Common myeloid progenitor, CD34-positive (primary cell): Measurements from ENCODE around the gene WSCD1.

Experiments
- CTCF ChIA-PET: fragments of 350-600 bp; sonication (Branson Sonifier 250); formaldehyde crosslinking; loops from one replicate; lab custom pipeline; 2021; ENCODE audit warnings: antibody characterized with exemption; lab: Charles Lee
- POLR2A ChIA-PET: fragments of 350-600 bp; sonication (Branson Sonifier 250); formaldehyde crosslinking; loops from one replicate; lab custom pipeline; 2021; ENCODE audit warnings: antibody characterized with exemption; lab: Charles Lee
- DNase-seq, 3 donors: peaks; one replicate each; pipeline versions ENCODE4 v3.0.0 to v3.0.0-alpha.2; 2013
- H3K27ac ChIP-seq, 2 experiments: 1 replicate in 1 of 2; 2 replicates in 1 of 2; pipeline ENCODE4 v1.7.0; 2013; ENCODE audit warnings: inconsistent platforms in 2 of 2, low read length in 2 of 2, mild to moderate bottlenecking in 2 of 2, low read depth in 1 of 2, moderate library complexity in 1 of 2; ENCODE audit not compliant: severe bottlenecking in 2 of 2, insufficient read depth in 1 of 2, poor library complexity in 1 of 2
- H3K27me3 ChIP-seq, 5 experiments: replicated peaks in 2 of 5; 1 replicate in 3 of 5; 2 replicates in 2 of 5; pipeline versions ENCODE4 v1.6.1 to v1.7.0; 2013; ENCODE audit warnings: low read length in 4 of 5, mild to moderate bottlenecking in 2 of 5, moderate library complexity in 2 of 5, inconsistent platforms in 1 of 5; ENCODE audit not compliant: insufficient read depth in 5 of 5, control insufficient read depth in 4 of 5
- H3K36me3 ChIP-seq, 4 experiments: 1 replicate in 2 of 4; 2 replicates in 2 of 4; pipeline versions ENCODE4 v1.6.1 to v1.7.0; 2013; ENCODE audit warnings: low read length in 3 of 4, control low read depth in 1 of 4, mild to moderate bottlenecking in 1 of 4; ENCODE audit not compliant: control insufficient read depth in 4 of 4, insufficient read depth in 4 of 4
- H3K4me1 ChIP-seq, 4 experiments: 1 replicate in 3 of 4; 2 replicates in 1 of 4; pipeline versions ENCODE4 v1.6.1 to v1.7.1; 2013; ENCODE audit warnings: low read length in 3 of 4, mild to moderate bottlenecking in 3 of 4, control low read depth in 1 of 4, inconsistent platforms in 1 of 4, moderate library complexity in 1 of 4; ENCODE audit not compliant: control insufficient read depth in 4 of 4, insufficient read depth in 4 of 4; ENCODE audit errors: control extremely low read depth in 1 of 4
- H3K4me3 ChIP-seq, 7 experiments: 1 replicate in 4 of 7; 2 replicates in 3 of 7; pipeline versions ENCODE4 v1.5.1 to v1.7.0; 2013; ENCODE audit warnings: mild to moderate bottlenecking in 7 of 7, low read length in 6 of 7, moderate library complexity in 6 of 7, inconsistent platforms in 2 of 7, low read depth in 2 of 7, control low read depth in 1 of 7; ENCODE audit not compliant: insufficient read depth in 4 of 7, control insufficient read depth in 1 of 7; ENCODE audit errors: extremely low read depth in 1 of 7
- H3K9me3 ChIP-seq, 5 experiments: 1 replicate in 4 of 5; 2 replicates in 1 of 5; pipeline versions ENCODE4 v1.6.1 to v1.7.1; 2013; ENCODE audit warnings: low read length in 4 of 5, mild to moderate bottlenecking in 2 of 5, inconsistent platforms in 1 of 5, low read depth in 1 of 5, moderate library complexity in 1 of 5; ENCODE audit not compliant: control insufficient read depth in 4 of 5, insufficient read depth in 2 of 5; ENCODE audit errors: control extremely low read depth in 1 of 5
- WGBS: methylation state at CpG from one replicate; pipeline ENCODE4 v1.1.5; 2013; ENCODE audit not compliant: insufficient coverage; 5-methylcytosine and 5-hydroxymethylcytosine counted together

WSCD1 gene

DNA sequence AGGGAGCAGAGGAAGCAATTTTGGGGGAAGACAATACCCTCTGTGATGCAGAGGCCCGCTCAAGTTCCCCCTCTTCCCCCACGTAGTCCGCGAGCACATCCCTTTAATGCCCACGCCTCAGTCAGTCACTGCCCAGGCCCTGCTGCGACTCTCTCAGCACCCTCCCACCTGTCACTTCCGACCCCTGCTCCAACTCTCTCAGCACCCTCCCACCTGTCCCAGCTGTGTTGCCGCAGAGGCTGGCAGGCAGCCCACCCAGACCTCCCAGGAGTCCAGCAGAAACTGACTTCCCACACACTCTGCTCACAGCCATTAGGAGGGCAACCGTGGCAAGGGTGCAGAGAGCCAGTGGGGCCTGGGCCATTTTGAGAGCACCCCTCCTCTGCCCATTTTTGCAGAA, 92.7 kb downstream of the WSCD1 start:
- POLR2A ChIA-PET, result no interaction called here
- no peak overlapping the region for H3K4me3 ChIP-seq
- 82% methylated on average over 6 of the region's 9 CpGs for WGBS
- CTCF ChIA-PET, result no interaction called here
- H3K27ac ChIP-seq, result no peak overlapping the region
- H3K4me1 ChIP-seq, result no peaks in the 10 kb centered on the region
- no peaks in the 10 kb centered on the region for H3K9me3 ChIP-seq
- H3K36me3 ChIP-seq, result no peaks in the 10 kb centered on the region
- DNase-seq, result no peak
- peaks cover 0 to 7% (median 4%) of the 10 kb centered on the region in 5 experiments for H3K27me3 ChIP-seq

DNA sequence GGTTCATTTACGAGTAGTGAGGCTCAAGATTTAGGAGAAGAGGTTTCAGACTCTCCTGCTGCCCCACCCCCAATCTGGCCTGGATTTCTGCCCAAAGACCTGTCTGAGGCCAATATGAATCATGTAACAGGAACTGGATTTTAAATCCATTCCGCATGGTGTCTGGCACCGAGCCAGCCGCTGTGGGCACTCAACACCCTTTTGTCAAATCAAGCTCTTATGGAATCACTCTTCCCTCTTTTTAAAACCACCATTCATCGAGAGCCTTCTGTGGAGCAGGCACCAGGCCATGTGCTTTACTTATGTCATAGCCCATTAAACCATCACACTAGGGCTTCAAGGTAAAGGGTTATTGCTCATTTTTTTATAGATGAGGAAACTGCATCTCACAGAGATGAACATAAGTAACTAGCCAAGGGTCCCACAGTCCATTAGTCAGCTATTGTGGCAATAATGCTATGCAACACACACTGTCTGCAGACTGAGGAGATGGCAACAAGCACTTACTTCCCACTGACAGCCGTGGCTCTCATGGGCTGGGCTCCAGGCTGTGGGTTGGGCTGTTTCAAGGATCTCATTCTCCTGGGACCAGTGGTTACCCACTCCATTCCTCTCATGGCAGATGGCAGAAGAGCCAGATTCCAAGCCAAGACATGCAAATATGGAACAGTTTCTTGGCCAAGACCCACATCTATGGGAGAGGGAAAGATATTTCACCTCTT, 93.6 kb downstream of the WSCD1 start:
- no peak for DNase-seq
- ChIA-PET CTCF (no interaction called here), POLR2A (no interaction called here)
- WGBS, result 63% methylated on average over 4 of the region's 6 CpGs
- no peak overlapping the region for H3K4me3 ChIP-seq
- no peaks in the 10 kb centered on the region for H3K36me3 ChIP-seq
- no peak overlapping the region for H3K27ac ChIP-seq
- no peaks in the 10 kb centered on the region for H3K4me1 ChIP-seq
- peaks cover 0 to 5% (median 4%) of the 10 kb centered on the region in 5 experiments for H3K27me3 ChIP-seq
- no peaks in the 10 kb centered on the region for H3K9me3 ChIP-seq

DNA sequence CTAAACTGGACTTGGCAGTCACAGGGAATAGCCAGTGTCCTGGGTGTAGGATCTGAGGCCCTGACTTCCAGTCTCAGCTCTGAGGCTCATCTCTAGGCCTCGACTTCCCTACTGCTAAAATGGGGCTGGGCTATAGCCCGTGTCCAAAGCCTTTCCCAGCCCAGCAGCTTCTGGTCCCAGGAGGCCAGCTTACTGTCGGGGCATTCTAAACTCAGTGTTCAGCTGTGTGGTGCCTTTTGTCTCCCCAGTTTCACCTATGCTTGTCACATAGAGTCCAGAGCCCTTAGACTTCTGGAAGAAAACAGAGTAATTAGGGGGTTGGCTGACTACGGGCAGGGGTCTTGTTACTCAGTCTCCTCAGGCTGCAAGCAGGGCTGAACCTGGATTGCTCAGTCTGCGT, 94.8 kb downstream of the WSCD1 start:
- Histone ChIP-seq H3K4me3 (no peak overlapping the region), H3K36me3 (no peaks in the 10 kb centered on the region), H3K9me3 (no peaks in the 10 kb centered on the region), H3K27ac (no peak overlapping the region), H3K27me3 (peaks cover 0 to 4% (median 0%) of the 10 kb centered on the region in 5 experiments), H3K4me1 (no peaks in the 10 kb centered on the region)
- no peak for DNase-seq
- ChIA-PET CTCF (no interaction called here), POLR2A (no interaction called here)
- 93% methylated on average over 5 of the region's 5 CpGs for WGBS

- ChIA-PET CTCF (no interaction called here), POLR2A (no interaction called here)
- Histone ChIP-seq H3K36me3 (no peaks in the 10 kb centered on the region), H3K9me3 (no peaks in the 10 kb centered on the region), H3K4me1 (no peaks in the 10 kb centered on the region), H3K27ac (no peak overlapping the region), H3K27me3 (peaks cover 0 to 4% (median 0%) of the 10 kb centered on the region in 5 experiments), H3K4me3 (no peak overlapping the region)
- WGBS, result 94% methylated on average over 5 of the region's 6 CpGs
- DNase-seq, result no peak
These were observed 95.6 kb downstream of the WSCD1 start for GRCh38 chr17:6165806-6166205.

GRCh38 chr17:6166492-6167179, 96.5 kb downstream of the WSCD1 start:
- no peak for DNase-seq
- no peak overlapping the region for H3K27ac ChIP-seq
- H3K4me1 ChIP-seq, result no peaks in the 10 kb centered on the region
- WGBS, result 72% methylated on average over 5 of the region's 6 CpGs
- CTCF ChIA-PET, result no interaction called here
- peaks cover 0 to 4% (median 0%) of the 10 kb centered on the region in 5 experiments for H3K27me3 ChIP-seq
- no peak overlapping the region for H3K4me3 ChIP-seq
- no peaks in the 10 kb centered on the region for H3K36me3 ChIP-seq
- POLR2A ChIA-PET, result no interaction called here
- no peaks in the 10 kb centered on the region for H3K9me3 ChIP-seq

DNA sequence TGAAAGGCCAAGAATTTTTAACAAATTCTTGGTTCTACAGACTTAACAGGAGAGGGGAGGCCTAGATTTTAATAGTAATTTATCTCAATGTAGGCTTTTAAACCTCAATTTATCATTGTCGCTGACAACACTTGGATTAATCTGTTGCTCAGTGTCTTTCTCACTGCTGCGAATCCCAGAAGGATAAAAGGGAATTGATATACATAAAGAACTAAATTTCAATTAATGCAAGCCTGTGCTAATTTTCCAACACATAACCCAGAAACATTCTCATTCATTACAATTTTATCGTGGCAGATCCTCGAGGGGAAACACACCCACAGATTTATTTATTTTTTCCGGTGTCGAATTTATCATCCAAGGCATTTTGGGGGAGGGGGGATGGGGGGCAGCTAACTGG, 98.1 kb downstream of the WSCD1 start:
- H3K9me3 ChIP-seq, result no peaks in the 10 kb centered on the region
- 80% methylated on average over 1 of the region's 6 CpGs for WGBS
- peaks cover 0 to 4% (median 0%) of the 10 kb centered on the region in 5 experiments for H3K27me3 ChIP-seq
- no peak overlapping the region for H3K4me3 ChIP-seq
- no peak overlapping the region for H3K27ac ChIP-seq
- H3K36me3 ChIP-seq, result no peaks in the 10 kb centered on the region
- H3K4me1 ChIP-seq, result no peaks in the 10 kb centered on the region
- ChIA-PET POLR2A (no interaction called here), CTCF (no interaction called here)
- DNase-seq, result no peak

GRCh38 chr17:6170349-6170748, 100.2 kb downstream of the WSCD1 start:
- Histone ChIP-seq H3K4me1 (no peaks in the 10 kb centered on the region), H3K36me3 (no peaks in the 10 kb centered on the region), H3K9me3 (no peaks in the 10 kb centered on the region), H3K27ac (no peak overlapping the region), H3K4me3 (no peak overlapping the region), H3K27me3 (peaks cover 0 to 4% (median 0%) of the 10 kb centered on the region in 5 experiments)
- CTCF ChIA-PET, result no interaction called here
- DNase-seq, result no peak
- WGBS, result 100% methylated on average over 1 of the region's 4 CpGs
- POLR2A ChIA-PET, result no interaction called here
